ENCODE measurements around the gene KCNN4. TPM values are rescaled to one million over a fixed set of nuclear protein-coding genes. Genes with fewer than 3 reads are reported as not detected.

The KCNN4 gene
- polyA plus RNA-seq, 1 of the 3 experiments (the other 2 are of a cell fraction), result 22.2 TPM

- Histone ChIP-seq H3K27me3 (ENCODE audit: insufficient read depth) (no peaks in the 10 kb centered on the region), H3F3A (replicated peaks; ENCODE audit: insufficient read depth) (peaks cover 6% of the 10 kb centered on the region), H3K36me3 (replicated peaks in 1 of 2; ENCODE audit: control insufficient read depth in 1 of 2, insufficient read depth in 2 of 2, low read length in 1 of 2) (no peaks in the 10 kb centered on the region), H3K27ac (ENCODE audit: low read depth in 2 of 2, low read length in 1 of 2) (no peak overlapping the region), H3K4me1 (ENCODE audit: control insufficient read depth in 1 of 2, insufficient read depth in 2 of 2, low read depth in 1 of 2, low read length in 1 of 2) (peaks cover 11 to 19% of the 10 kb centered on the region in 2 experiments; a peak in 3 of 4 replicates), H3K9me3 (no peaks in the 10 kb centered on the region), H3K4me3 (ENCODE audit: low read depth in 2 of 2, low read length in 1 of 2) (no peak overlapping the region), H3K79me2 (ENCODE audit: insufficient read depth) (no peaks in the 10 kb centered on the region), H3K9ac (no peak overlapping the region), H3K9me2 (no peaks in the 10 kb centered on the region), H4K20me1 (ENCODE audit: insufficient read depth) (no peaks in the 10 kb centered on the region), H2AFZ (ENCODE audit: low read depth) (no peak overlapping the region), H3K4me2 (no peak overlapping the region)
- peak; percentile 87 for DNase-seq
- ChIA-PET CTCF (interaction anchor here (0.6 to 7.6 kb wide), 13 partner anchors 7 to 829 kb away, joined by 3 to 62 read pairs (median 5); no protein-coding TSS in a partner anchor), POLR2A (interaction anchor here (1.6 kb wide), 1 partner anchor 19 kb away, joined by 5 read pairs; no protein-coding TSS in a partner anchor)
- TF ChIP-seq CTCF (IDR thresholded peaks at IDR 0.05) (0 out of 2 replicates have a peak, but pooled peaks have one; percentile 16), RXRA (IDR thresholded peaks at IDR 0.05; ENCODE audit: borderline replicate concordance, low read depth) (no peak)
- TF ChIP-seq, protein P1, sequence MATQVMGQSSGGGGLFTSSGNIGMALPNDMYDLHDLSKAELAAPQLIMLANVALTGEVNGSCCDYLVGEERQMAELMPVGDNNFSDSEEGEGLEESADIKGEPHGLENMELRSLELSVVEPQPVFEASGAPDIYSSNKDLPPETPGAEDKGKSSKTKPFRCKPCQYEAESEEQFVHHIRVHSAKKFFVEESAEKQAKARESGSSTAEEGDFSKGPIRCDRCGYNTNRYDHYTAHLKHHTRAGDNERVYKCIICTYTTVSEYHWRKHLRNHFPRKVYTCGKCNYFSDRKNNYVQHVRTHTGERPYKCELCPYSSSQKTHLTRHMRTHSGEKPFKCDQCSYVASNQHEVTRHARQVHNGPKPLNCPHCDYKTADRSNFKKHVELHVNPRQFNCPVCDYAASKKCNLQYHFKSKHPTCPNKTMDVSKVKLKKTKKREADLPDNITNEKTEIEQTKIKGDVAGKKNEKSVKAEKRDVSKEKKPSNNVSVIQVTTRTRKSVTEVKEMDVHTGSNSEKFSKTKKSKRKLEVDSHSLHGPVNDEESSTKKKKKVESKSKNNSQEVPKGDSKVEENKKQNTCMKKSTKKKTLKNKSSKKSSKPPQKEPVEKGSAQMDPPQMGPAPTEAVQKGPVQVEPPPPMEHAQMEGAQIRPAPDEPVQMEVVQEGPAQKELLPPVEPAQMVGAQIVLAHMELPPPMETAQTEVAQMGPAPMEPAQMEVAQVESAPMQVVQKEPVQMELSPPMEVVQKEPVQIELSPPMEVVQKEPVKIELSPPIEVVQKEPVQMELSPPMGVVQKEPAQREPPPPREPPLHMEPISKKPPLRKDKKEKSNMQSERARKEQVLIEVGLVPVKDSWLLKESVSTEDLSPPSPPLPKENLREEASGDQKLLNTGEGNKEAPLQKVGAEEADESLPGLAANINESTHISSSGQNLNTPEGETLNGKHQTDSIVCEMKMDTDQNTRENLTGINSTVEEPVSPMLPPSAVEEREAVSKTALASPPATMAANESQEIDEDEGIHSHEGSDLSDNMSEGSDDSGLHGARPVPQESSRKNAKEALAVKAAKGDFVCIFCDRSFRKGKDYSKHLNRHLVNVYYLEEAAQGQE (IDR thresholded peaks at IDR 0.05; ENCODE audit: low read depth, low read length), result no peak
- 84% methylated on average over 24 of the region's 63 CpGs for WGBS (ENCODE audit: low lambda C conversion rate)
These were observed 6.5 kb downstream of the KCNN4 start for GRCh38 chr19:43774103-43774939.

GRCh38 chr19:43773725-43774102 is 7.1 kb downstream of the KCNN4 start:
- H3K4me3 ChIP-seq (ENCODE audit: low read depth in 2 of 2, low read length in 1 of 2), result no peak overlapping the region
- H4K20me1 ChIP-seq (ENCODE audit: insufficient read depth), result no peaks in the 10 kb centered on the region
- no peaks in the 10 kb centered on the region for H3K9me3 ChIP-seq
- no peak overlapping the region for H3K27ac ChIP-seq (ENCODE audit: low read depth in 2 of 2, low read length in 1 of 2)
- WGBS (ENCODE audit: low lambda C conversion rate), result 89% methylated on average over 5 of the region's 5 CpGs
- DNase-seq, result no peak
- H3K9me2 ChIP-seq, result no peaks in the 10 kb centered on the region
- ChIA-PET CTCF (interaction anchor here (0.9 to 7.6 kb wide), 7 partner anchors 10 to 174 kb away, joined by 3 to 62 read pairs (median 8); no protein-coding TSS in a partner anchor), POLR2A (no interaction called here)
- H3K9ac ChIP-seq, result no peak overlapping the region
- H3K4me2 ChIP-seq, result no peak overlapping the region
- no peak overlapping the region for H2AFZ ChIP-seq (ENCODE audit: low read depth)
- no peaks in the 10 kb centered on the region for H3K27me3 ChIP-seq (ENCODE audit: insufficient read depth)
- peaks cover 6% of the 10 kb centered on the region for H3F3A ChIP-seq (replicated peaks; ENCODE audit: insufficient read depth)
- no peaks in the 10 kb centered on the region for H3K36me3 ChIP-seq (replicated peaks in 1 of 2; ENCODE audit: control insufficient read depth in 1 of 2, insufficient read depth in 2 of 2, low read length in 1 of 2)
- H3K79me2 ChIP-seq (ENCODE audit: insufficient read depth), result no peaks in the 10 kb centered on the region
- H3K4me1 ChIP-seq (ENCODE audit: control insufficient read depth in 1 of 2, insufficient read depth in 2 of 2, low read depth in 1 of 2, low read length in 1 of 2), result peaks cover 11 to 19% of the 10 kb centered on the region in 2 experiments; a peak in 3 of 4 replicates
- TF ChIP-seq TCF12 (IDR thresholded peaks at IDR 0.05), result no peak
- TF ChIP-seq PBX3 (IDR thresholded peaks at IDR 0.05), result no peak
- TF ChIP-seq FOXM1 (IDR thresholded peaks at IDR 0.05; ENCODE audit: low read depth), result no peak
- TF ChIP-seq NRF1 (IDR thresholded peaks at IDR 0.05; ENCODE audit: low read depth, low read length), result no peak
- no peak for TF ChIP-seq MEF2A (IDR thresholded peaks at IDR 0.05; ENCODE audit: borderline replicate concordance, low read depth)
- TF ChIP-seq RFX5 (IDR thresholded peaks at IDR 0.05; ENCODE audit: low read length), result no peak
- no peak for TF ChIP-seq POLR2AphosphoS5 (IDR thresholded peaks at IDR 0.05; ENCODE audit: low read depth, low read length)
- TF ChIP-seq SIN3A (IDR thresholded peaks at IDR 0.05; ENCODE audit: borderline replicate concordance, low read depth, low read length), result no peak
- TF ChIP-seq TAF1 (IDR thresholded peaks at IDR 0.05; ENCODE audit: borderline replicate concordance, low read depth, low read length), result no peak
- TF ChIP-seq, protein P1 (IDR thresholded peaks at IDR 0.05; ENCODE audit: low read depth, low read length), result no peak
- TF ChIP-seq CHD2 (IDR thresholded peaks at IDR 0.05; ENCODE audit: low read length, partially characterized antibody), result no peak

Measured in SK-N-SH (cell line).